Activated CD8-positive, alpha-beta memory T cell treated with anti-CD3 and anti-CD28 coated beads, Interleukin-2, amount 50 U/mL, for 24 hours (primary cell): ENCODE measurements around the gene PSMG3.
"Not testable (repeated sequence)": the region's sequence is repeated elsewhere in the genome, so short reads cannot be mapped to it uniquely, and the experiment has no call there.

Experiments
- DNase-seq: peaks from one replicate; pipeline ENCODE4 v3.0.0-alpha.2; 2020; ENCODE audit errors: extremely low read depth

Gene PSMG3

GRCh38 chr7:1596181-1597043 lies 26.6 kb upstream of the PSMG3 start:
- no peak for DNase-seq

- DNase-seq = no peak
Measured at GRCh38 chr7:1595636-1596035, 25.8 kb upstream of the PSMG3 start.

GRCh38 chr7:1595027-1595426 lies 25.2 kb upstream of the PSMG3 start:
- no peak for DNase-seq

GRCh38 chr7:1593904-1594421 lies 24.1 kb upstream of the PSMG3 start:
- DNase-seq = no peak

GRCh38 chr7:1593091-1593866 lies 23.4 kb upstream of the PSMG3 start:
- DNase-seq = no peak

GRCh38 chr7:1592299-1592871 lies 22.6 kb upstream of the PSMG3 start:
- no peak for DNase-seq

GRCh38 chr7:1591876-1592275 lies 22.0 kb upstream of the PSMG3 start:
- DNase-seq = no peak

- DNase-seq = no peak
Measured at GRCh38 chr7:1591396-1591795, 21.6 kb upstream of the PSMG3 start.

GRCh38 chr7:1590887-1591286 lies 21.1 kb upstream of the PSMG3 start:
- DNase-seq = no peak

- DNase-seq = no peak
Measured at GRCh38 chr7:1590476-1590875, 20.6 kb upstream of the PSMG3 start.

GRCh38 chr7:1588978-1589377 lies 19.1 kb upstream of the PSMG3 start:
- DNase-seq = no peak

- no peak for DNase-seq
Measured at GRCh38 chr7:1587738-1588137, 17.9 kb upstream of the PSMG3 start.

GRCh38 chr7:1586827-1587705 lies 17.2 kb upstream of the PSMG3 start:
- no peak for DNase-seq

- no peak for DNase-seq
Measured at GRCh38 chr7:1586126-1586826, 16.4 kb upstream of the PSMG3 start.

GRCh38 chr7:1585142-1585981 lies 15.5 kb upstream of the PSMG3 start:
- DNase-seq = no peak

- no peak for DNase-seq
Measured at GRCh38 chr7:1584700-1585099, 14.9 kb upstream of the PSMG3 start.

- DNase-seq = not testable (repeated sequence)
Measured at GRCh38 chr7:1583241-1583930, 13.6 kb upstream of the PSMG3 start.

GRCh38 chr7:1580422-1581030 lies 10.7 kb upstream of the PSMG3 start:
- DNase-seq = no peak
